Uterus (tissue), 2 donors: ENCODE data around the gene TIMM50.

Experiments used
- CTCF ChIP-seq, 4 experiments: fragments of 200-600 bp in 2 of 4; fragments of 450-650 bp in 2 of 4; sonication (generic) in 2 of 4; IDR thresholded peaks; one replicate each; pipeline ENCODE4 v1.5.1; 2016 to 2019; ENCODE audit warnings: antibody characterized with exemption in 4 of 4, mild to moderate bottlenecking in 2 of 4, moderate library complexity in 1 of 4
- POLR2A ChIP-seq, 2 donors: fragments of 450-650 bp; IDR thresholded peaks; one replicate each; pipeline ENCODE4 v1.6.1; 2016; ENCODE audit warnings: antibody characterized with exemption in 2 of 2, mild to moderate bottlenecking in 1 of 2, moderate library complexity in 1 of 2

GRCh38 chr19:39498798-39499642 is 18.4 kb downstream of the TIMM50 start, which contains the start of gene DLL3:
- TF ChIP-seq POLR2A (IDR thresholded peaks at IDR 0.05) (no peak), CTCF (IDR thresholded peaks at IDR 0.05) (no peak)
